HepG2 (cell line): ENCODE measurements around the gene WNT3.

Experiments
- CCDC6 ChIP-seq: sonication (generic); formaldehyde crosslinking; IDR thresholded peaks from 2 replicates; pipeline ENCODE4 v1.8.1; 2022; ENCODE audit warnings: mild to moderate bottlenecking, missing genetic modification reagents, moderate library complexity
- CTCF ChIP-seq: sonication (generic); formaldehyde crosslinking; IDR thresholded peaks from 2 replicates; pipeline ENCODE4 v1.5.0; 2020; ENCODE audit warnings: mild to moderate bottlenecking, missing genetic modification reagents, moderate library complexity
- HNRNPK ChIP-seq: fragments of 200-400 bp; formaldehyde crosslinking; IDR thresholded peaks from 2 replicates; pipeline ENCODE4 v1.6.1; 2018; ENCODE audit warnings: low read length, low read depth, moderate library complexity, mild to moderate bottlenecking; ENCODE audit not compliant: poor library complexity, severe bottlenecking
- MIXL1 ChIP-seq: IDR thresholded peaks from 2 replicates; pipeline ENCODE4 v1.6.1; 2016
- RAD21 ChIP-seq: fragments of 450-650 bp; formaldehyde crosslinking; IDR thresholded peaks from 2 replicates; pipeline ENCODE4 v1.5.0; 2020; ENCODE audit warnings: mild to moderate bottlenecking
- THAP11 ChIP-seq: IDR thresholded peaks from 2 replicates; pipeline ENCODE4 v1.6.1; 2016; ENCODE audit warnings: missing biosample characterization, missing genetic modification reagents
- TF ChIP-seq, protein P1 (sequence below): sonication (generic); formaldehyde crosslinking; IDR thresholded peaks from 2 replicates; pipeline ENCODE4 v1.4.0; 2020; ENCODE audit warnings: missing genetic modification reagents
- TF ChIP-seq, protein P2 (sequence below): IDR thresholded peaks from 2 replicates; pipeline ENCODE4 v1.6.1; 2016

- TF ChIP-seq, protein P1, sequence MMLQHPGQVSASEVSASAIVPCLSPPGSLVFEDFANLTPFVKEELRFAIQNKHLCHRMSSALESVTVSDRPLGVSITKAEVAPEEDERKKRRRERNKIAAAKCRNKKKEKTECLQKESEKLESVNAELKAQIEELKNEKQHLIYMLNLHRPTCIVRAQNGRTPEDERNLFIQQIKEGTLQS (CRISPR knock-in tag), result no peak
- TF ChIP-seq CTCF (CRISPR knock-in tag) (no peak), HNRNPK (no peak), MIXL1 (no peak), CCDC6 (CRISPR knock-in tag) (no peak), RAD21 (CRISPR knock-in tag) (no peak), THAP11 (CRISPR knock-in tag) (no peak)
- TF ChIP-seq, protein P2, sequence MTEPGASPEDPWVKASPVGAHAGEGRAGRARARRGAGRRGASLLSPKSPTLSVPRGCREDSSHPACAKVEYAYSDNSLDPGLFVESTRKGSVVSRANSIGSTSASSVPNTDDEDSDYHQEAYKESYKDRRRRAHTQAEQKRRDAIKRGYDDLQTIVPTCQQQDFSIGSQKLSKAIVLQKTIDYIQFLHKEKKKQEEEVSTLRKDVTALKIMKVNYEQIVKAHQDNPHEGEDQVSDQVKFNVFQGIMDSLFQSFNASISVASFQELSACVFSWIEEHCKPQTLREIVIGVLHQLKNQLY, result no peak
Measured at GRCh38 chr17:46764000-46764708, 54.3 kb downstream of the WNT3 start.
